HepG2 (cell line): ENCODE results near the gene CREBBP. TPM values are rescaled to one million over a fixed set of nuclear protein-coding genes. Genes with fewer than 3 reads are reported as not detected.
A peak's percentile ranks its signal among the peaks of the same experiment; 100 is the strongest.

Experiments used
- ATAC-seq: fragments of 200-7000 bp; cut with Tn5 transposase; 3 replicates; pipeline ENCODE4 v1.9.1; 2020; ENCODE audit warnings: mild to moderate bottlenecking, moderate library complexity
- Bru-seq: library from RNA; stranded (reverse); fragments of 400-500 nt; gene quantifications from one replicate; lab custom pipeline; 2021; lab: Mats Ljungman, UMichigan
- BruChase-seq, 2 experiments: library from RNA; stranded (reverse); fragments of 400-500 nt; gene quantifications; one replicate each; lab custom pipeline; 2021; lab: Mats Ljungman, UMichigan
- BruUV-seq: library from RNA; stranded (reverse); fragments of 400-500 nt; replicated peaks from 2 replicates; lab custom pipeline; 2021; lab: Mats Ljungman, UMichigan
- CTCF ChIA-PET: fragments of 300-600 bp; formaldehyde crosslinking; extraction: SDS; loops from one replicate; lab custom pipeline; 2021; ENCODE audit warnings: low total read pairs, inconsistent platforms, low intra/inter-chr PET ratio; lab: Yijun Ruan, JAX
- POLR2A ChIA-PET: fragments of 350-600 bp; sonication (Branson Sonifier 250); formaldehyde crosslinking; loops from one replicate; lab custom pipeline; 2020; ENCODE audit warnings: antibody characterized with exemption, inconsistent platforms; lab: Yijun Ruan, JAX
- DNase-seq: peaks from one replicate; pipeline ENCODE4 v3.0.0-alpha.2; 2015; ENCODE audit warnings: low spot score
- FAIRE-seq: peaks from 3 replicates; lab custom pipeline; 2011; peaks lifted over from hg19 to GRCh38; lab: Jason Lieb, UNC
- H2AFZ ChIP-seq: one replicate; pipeline ENCODE4 v1.6.1; 2011; ENCODE audit warnings: low read length, inconsistent platforms
- H3K27ac ChIP-seq: fragments of 300-600 bp; 3 replicates; pipeline ENCODE4 v1.8.0; 2011; ENCODE audit warnings: mixed run types, mild to moderate bottlenecking, mixed read lengths, low read length, inconsistent platforms; ENCODE audit not compliant: insufficient read depth; ENCODE audit errors: extremely low read length
- H3K27me3 ChIP-seq, 2 experiments: fragments of 200-600 bp in 1 of 2; 2 replicates in 1 of 2; 3 replicates in 1 of 2; pipeline versions ENCODE4 v1.6.0 to v1.8.0; 2011; ENCODE audit warnings: low read length in 2 of 2, mild to moderate bottlenecking in 2 of 2, moderate library complexity in 2 of 2, inconsistent platforms in 1 of 2; ENCODE audit not compliant: insufficient read depth in 2 of 2, control insufficient read depth in 1 of 2
- H3K36me3 ChIP-seq, 2 experiments: fragments of 200-600 bp in 1 of 2; replicated peaks in 1 of 2; 2 replicates in 1 of 2; 3 replicates in 1 of 2; pipeline versions ENCODE4 v1.5.1 to v1.8.0; 2011; ENCODE audit warnings: low read length in 2 of 2, inconsistent platforms in 1 of 2; ENCODE audit not compliant: insufficient read depth in 2 of 2, control insufficient read depth in 1 of 2
- H3K4me1 ChIP-seq: 2 replicates; pipeline ENCODE4 v1.5.1; 2012; ENCODE audit warnings: low read length, inconsistent platforms; ENCODE audit not compliant: insufficient read depth
- H3K4me2 ChIP-seq: 2 replicates; pipeline ENCODE4 v1.6.0; 2011; ENCODE audit warnings: low read depth, low read length, inconsistent platforms
- H3K4me3 ChIP-seq, 3 experiments: fragments of 200-600 bp in 1 of 3; sonication (generic), shearing (Covaris generic) in 1 of 3; replicated peaks in 1 of 3; 2 replicates each; pipeline ENCODE4 v1.5.1; 2011 to 2016; ENCODE audit warnings: low read length in 3 of 3, inconsistent platforms in 2 of 3, low read depth in 2 of 3, mild to moderate bottlenecking in 2 of 3, control low read depth in 1 of 3, mixed read lengths in 1 of 3; ENCODE audit not compliant: insufficient read depth in 1 of 3
- H3K79me2 ChIP-seq: one replicate; pipeline ENCODE4 v1.6.1; 2011; ENCODE audit warnings: low read length, inconsistent platforms; ENCODE audit not compliant: insufficient read depth
- H3K9ac ChIP-seq: 2 replicates; pipeline ENCODE4 v1.6.0; 2011; ENCODE audit warnings: mild to moderate bottlenecking, low read depth, low read length, inconsistent platforms; ENCODE audit not compliant: insufficient read depth
- H3K9me3 ChIP-seq: 2 replicates; pipeline ENCODE4 v1.5.1; 2012; ENCODE audit warnings: mild to moderate bottlenecking, low read length
- H4K20me1 ChIP-seq: 2 replicates; pipeline ENCODE4 v1.6.0; 2011; ENCODE audit warnings: inconsistent platforms, mild to moderate bottlenecking, low read length, moderate library complexity; ENCODE audit not compliant: insufficient read depth
- HNRNPLL ChIP-seq: fragments of 200-400 bp; formaldehyde crosslinking; IDR thresholded peaks from 2 replicates; pipeline ENCODE4 v1.6.1; 2017; ENCODE audit warnings: mild to moderate bottlenecking, low read depth, low read length; ENCODE audit not compliant: poor library complexity, severe bottlenecking
- HNRNPUL1 ChIP-seq: fragments of 200-400 bp; formaldehyde crosslinking; IDR thresholded peaks from 2 replicates; pipeline ENCODE4 v1.6.1; 2017; ENCODE audit warnings: low read depth, mild to moderate bottlenecking, low read length, moderate library complexity
- MAX ChIP-seq: IDR thresholded peaks from 2 replicates; pipeline ENCODE4 v1.6.1; 2012; ENCODE audit warnings: inconsistent platforms
- SALL2 ChIP-seq: sonication (generic); formaldehyde crosslinking; IDR thresholded peaks from 2 replicates; pipeline ENCODE4 v1.8.1; 2023; ENCODE audit warnings: mild to moderate bottlenecking, missing genetic modification reagents, inconsistent platforms
- SAP130 ChIP-seq: IDR thresholded peaks from 2 replicates; pipeline ENCODE4 v1.6.1; 2016; ENCODE audit warnings: low read depth
- ZBTB14 ChIP-seq: sonication (generic); formaldehyde crosslinking; IDR thresholded peaks from 2 replicates; pipeline ENCODE4 v1.4.0; 2020; ENCODE audit warnings: missing genetic modification reagents
- ZFP62 ChIP-seq: sonication (generic); formaldehyde crosslinking; IDR thresholded peaks from 2 replicates; pipeline ENCODE4 v1.4.0; 2020; ENCODE audit warnings: missing genetic modification reagents
- ZMAT3 ChIP-seq: sonication (generic); formaldehyde crosslinking; conservative IDR thresholded peaks from 2 replicates; pipeline ENCODE4 v1.7.0; 2021; ENCODE audit warnings: missing genetic modification reagents
- ZNF230 ChIP-seq: sonication (generic); formaldehyde crosslinking; IDR thresholded peaks from 2 replicates; pipeline ENCODE4 v1.4.0; 2020; ENCODE audit warnings: mild to moderate bottlenecking, missing genetic modification reagents
- ZNF234 ChIP-seq: sonication (generic); formaldehyde crosslinking; conservative IDR thresholded peaks from 2 replicates; pipeline ENCODE4 v1.5.1; 2020; ENCODE audit warnings: mild to moderate bottlenecking, missing genetic modification reagents
- ZNF30 ChIP-seq: sonication (generic); formaldehyde crosslinking; IDR thresholded peaks from 2 replicates; pipeline ENCODE4 v1.5.0; 2020; ENCODE audit warnings: mild to moderate bottlenecking, missing genetic modification reagents
- WGBS: methylation state at CpG from one replicate; pipeline ENCODE4 v1.1.6; 2017; ENCODE audit warnings: low lambda C conversion rate; 5-methylcytosine and 5-hydroxymethylcytosine counted together
- in situ Hi-C: cut with HindIII; loops from 2 replicates; pipeline ENCODE4 v1.10.0; 2017; ENCODE audit warnings: low pct_unique_long_range_greater_than_20kb; ENCODE audit not compliant: extremely low pct_ligation_motif_present
- intact Hi-C: fragments of 100-400 bp; cut with micrococcal nuclease; formaldehyde crosslinking; loops from one replicate; pipeline ENCODE4 v1.10.0; 2022; ENCODE audit not compliant: unreplicated experiment
- long read RNA-seq, 2 experiments: library from RNA in 1 of 2; library from polyadenylated mRNA in 1 of 2; stranded (forward) in 1 of 2; unstranded in 1 of 2; transcript quantifications; one replicate each; pipeline ENCODE4 v2.0.0, GENCODE V29; 2019 to 2022
- polyA minus RNA-seq, 3 experiments: library from RNA; depleted of rRNA, polyadenylated mRNA; stranded (reverse); fragments of >200 nt; gene quantifications; 2 replicates each; pipeline ENCODE4 v1.2.3, GENCODE V29; 2011; ENCODE audit warnings: low replicate concordance in 1 of 3
- polyA plus RNA-seq, 8 experiments: library from polyadenylated mRNA; depleted of rRNA in 3 of 8; stranded (reverse) in 7 of 8; unstranded in 1 of 8; fragments of >200 nt; fragmentation: Illumina TruSeq in 4 of 8; extraction: Trizol in 4 of 8; gene quantifications; 2 replicates each; pipeline versions ENCODE4 v1.2.1 to v1.2.3, GENCODE V29; 2011 to 2016; ENCODE audit warnings: low read depth in 4 of 8, missing spikeins in 1 of 8, mixed read lengths in 1 of 8; ENCODE audit not compliant: insufficient read depth in 1 of 8
- total RNA-seq, 5 experiments: library from RNA; depleted of rRNA; stranded (reverse); fragments of >200 nt; fragmentation: Illumina TruSeq; extraction: Trizol; gene quantifications; 2 replicates each; pipeline ENCODE4 v1.2.3, GENCODE V29; 2016; ENCODE audit warnings: low read depth in 1 of 5

CREBBP gene
- total RNA-seq (2016; rRNA removed; fragmentation: Illumina TruSeq; extraction: Trizol): 9.6 and 10.4 TPM in 2 replicates
- total RNA-seq (2016; cell fraction: cytosol; rRNA removed; fragmentation: Illumina TruSeq; extraction: Trizol; ENCODE audit: low read depth): 21.4 and 21.7 TPM in 2 replicates
- total RNA-seq (2016; cell fraction: insoluble cytoplasmic fraction; rRNA removed; fragmentation: Illumina TruSeq; extraction: Trizol): 8.9 and 11.4 TPM in 2 replicates
- total RNA-seq (2016; cell fraction: membrane; rRNA removed; fragmentation: Illumina TruSeq; extraction: Trizol): 11.2 TPM in 2 replicates
- 22.2 and 24.6 TPM in 2 replicates for total RNA-seq (2016; cell fraction: nucleus; rRNA removed; fragmentation: Illumina TruSeq; extraction: Trizol)
- 5.3 and 5.6 TPM in 2 replicates for polyA plus RNA-seq (2011; rRNA removed)
- polyA plus RNA-seq (2011; cell fraction: cytosol; rRNA removed): 2.9 and 3.6 TPM in 2 replicates
- 14.4 and 16.2 TPM in 2 replicates for polyA plus RNA-seq (2011; cell fraction: nucleus; rRNA removed)
- polyA plus RNA-seq (2012): 18.0 and 18.4 TPM in 2 replicates
- polyA plus RNA-seq (2016; cell fraction: cytosol; fragmentation: Illumina TruSeq; extraction: Trizol; ENCODE audit: low read depth): 0.49 and 1.1 TPM in 2 replicates
- polyA plus RNA-seq (2016; cell fraction: insoluble cytoplasmic fraction; fragmentation: Illumina TruSeq; extraction: Trizol; ENCODE audit: low read depth): 8.4 and 12.7 TPM in 2 replicates
- 1.4 and 1.6 TPM in 2 replicates for polyA plus RNA-seq (2016; cell fraction: membrane; fragmentation: Illumina TruSeq; extraction: Trizol; ENCODE audit: low read depth)
- polyA plus RNA-seq (2016; cell fraction: nucleus; fragmentation: Illumina TruSeq; extraction: Trizol; ENCODE audit: insufficient read depth, low read depth): 29.7 and 36.9 TPM in 2 replicates
- polyA minus RNA-seq (2011; rRNA and poly(A)+ RNA removed; ENCODE audit: low replicate concordance): 22.8 and 23.5 TPM in 2 replicates
- 22.0 and 23.0 TPM in 2 replicates for polyA minus RNA-seq (2011; cell fraction: cytosol; rRNA and poly(A)+ RNA removed)
- polyA minus RNA-seq (2011; cell fraction: nucleus; rRNA and poly(A)+ RNA removed): 37.7 and 49.0 TPM in 2 replicates
- Bru-seq, nascent RNA: percentile 83 among the genes with signal in this experiment
- percentile 90 among the genes with signal in this experiment for BruChase-seq, experiment 1, labeled RNA remaining after a 6-hour chase
- percentile 81 among the genes with signal in this experiment for BruChase-seq, experiment 2, labeled RNA remaining after a 2-hour chase
- long read RNA-seq, experiment 1, partial matches to known transcripts: 6 of 11 reads
- long read RNA-seq, experiment 1, other reads (novel, unspliced or antisense): 5 of 11 reads
- long read RNA-seq, experiment 2, full-length matches to known transcripts: 1 of 74 reads
- long read RNA-seq, experiment 2, partial matches to known transcripts: 13 of 74 reads
- long read RNA-seq, experiment 2, other reads (novel, unspliced or antisense): 60 of 74 reads

GRCh38 chr16:3880623-3881498 is at the start of gene CREBBP:
Gene CREBBP (minus strand): TSS chr16:3880713. CDS start chr16:3879916, 797 bp downstream.
- peak within 1 kb of the TSS; percentile 49 for H3K27ac ChIP-seq
- peak within 1 kb of the TSS; percentile 85 for H3K9ac ChIP-seq
- peak; percentile 86 for ATAC-seq
- no peak for TF ChIP-seq ZNF230 (CRISPR knock-in tag)
- no peak for TF ChIP-seq HNRNPUL1
- 0 out of 2 replicates have a peak, but pooled peaks have one; percentile 33 for TF ChIP-seq ZNF234 (CRISPR knock-in tag)
- no peak for TF ChIP-seq ZNF30
- TF ChIP-seq ZFP62 (CRISPR knock-in tag): no peak
- peak; percentile 59; the same call in 1 of the 2 replicates for TF ChIP-seq SAP130
- peak; percentile 54 for TF ChIP-seq HNRNPLL
- TF ChIP-seq ZMAT3: 0 out of 2 replicates have a peak, but pooled peaks have one; percentile 46
- TF ChIP-seq MAX: peak; percentile 74
- no peak for TF ChIP-seq SALL2
- no peak for TF ChIP-seq ZBTB14 (CRISPR knock-in tag)

More at GRCh38 chr16:3880623-3881498, at the start of gene CREBBP:
- peaks cover 0 to 1% of the 10 kb centered on the region in 2 experiments; a peak in 1 of 5 replicates for H3K36me3 ChIP-seq
- peaks cover 36% of the 10 kb centered on the region for H4K20me1 ChIP-seq
- H3K27me3 ChIP-seq: no peaks in the 10 kb centered on the region; a peak in 2 of 5 replicates
- no peaks in the 10 kb centered on the region for H3K9me3 ChIP-seq
- in situ Hi-C loops: no loop called here
- no peak for FAIRE-seq
- peak; percentile 61 for DNase-seq
- intact Hi-C loops: no loop called here
- CTCF ChIA-PET: no interaction called here
- H3K4me2 ChIP-seq: peak within 1 kb of the TSS; percentile 96
- peak within 1 kb of the TSS; percentile 67 to 90 (median 88) for H3K4me3 ChIP-seq
- no peak within 1 kb of the TSS for H2AFZ ChIP-seq
- POLR2A ChIA-PET: interaction anchor here (0.6 to 1.5 kb wide), 7 partner anchors 14 to 492 kb away, joined by 3 to 9 read pairs (median 3); partner anchors contain the start of gene TRAP1
- WGBS: 14% methylated on average over 16 of the region's 96 CpGs
- TSS peak; percentile 83 for BruUV-seq
- peaks cover 38% of the 10 kb centered on the region for H3K79me2 ChIP-seq
- peaks cover 73% of the 10 kb centered on the region for H3K4me1 ChIP-seq
